ENCODE measurements around the gene SLC12A8. TPM values are rescaled to one million over a fixed set of nuclear protein-coding genes. Genes with fewer than 3 reads are reported as not detected.
A peak's percentile ranks its signal among the peaks of the same experiment; 100 is the strongest.

The SLC12A8 gene
- total and polyA plus RNA-seq, 10 of the 15 experiments (the other 5 are each of a cell fraction or from before 2014, with no cell fraction given): 2.5 to 71.6 (median 50.1) TPM

- Histone ChIP-seq H3K9ac (ENCODE audit: control insufficient read depth, insufficient read depth, low read length) (no peak overlapping the region), H3K27me3 (replicated peaks in 1 of 2; ENCODE audit: control insufficient read depth in 2 of 2, insufficient read depth in 2 of 2, low read length in 1 of 2) (no peaks in the 10 kb centered on the region), H3K9me3 (replicated peaks; ENCODE audit: control insufficient read depth, insufficient read depth, low read length) (no peaks in the 10 kb centered on the region), H3K4me2 (ENCODE audit: control insufficient read depth, insufficient read depth) (no peak overlapping the region; the same call in 1 of the 2 replicates), H3K4me3 (no peak overlapping the region), H3K79me2 (ENCODE audit: control insufficient read depth, insufficient read depth, low read length) (no peaks in the 10 kb centered on the region), H2AFZ (ENCODE audit: control insufficient read depth, low read depth, low read length) (no peak overlapping the region; the same call in 1 of the 2 replicates), H3K4me1 (ENCODE audit: control insufficient read depth, insufficient read depth, low read length) (peaks cover 60% of the 10 kb centered on the region), H3K36me3 (ENCODE audit: control insufficient read depth in 2 of 2, insufficient read depth in 2 of 2, low read length in 1 of 2) (no peaks in the 10 kb centered on the region), H4K20me1 (ENCODE audit: control insufficient read depth, insufficient read depth) (no peaks in the 10 kb centered on the region), H3K27ac (ENCODE audit: control insufficient read depth, insufficient read depth) (peak overlapping the region; percentile 20; the same call in 1 of the 2 replicates)
- FAIRE-seq (no peak), DNase-seq (ENCODE audit: low read depth, low spot score) (no peak), ATAC-seq (no peak)
- no TSS peak for BruUV-seq (replicated peaks)
- intact Hi-C loops (cut with micrococcal nuclease; ENCODE audit: unreplicated experiment) (no loop called here), in situ Hi-C loops (cut with MboI) (no loop called here)
- no peak for TF ChIP-seq ASH2L (IDR thresholded peaks at IDR 0.05; ENCODE audit: borderline replicate concordance, low read depth)
- no peak for TF ChIP-seq KLF5 (IDR thresholded peaks at IDR 0.05; ENCODE audit: partially characterized antibody)
- no peak for TF ChIP-seq SMAD1 (IDR thresholded peaks at IDR 0.05; ENCODE audit: low read depth, partially characterized antibody)
- no peak for TF ChIP-seq FOXM1 (IDR thresholded peaks at IDR 0.05; ENCODE audit: low read depth, low read length)
- TF ChIP-seq TBL1XR1 (IDR thresholded peaks at IDR 0.05; ENCODE audit: low read depth, low read length): no peak
- no peak for TF ChIP-seq PBX3 (IDR thresholded peaks at IDR 0.05; ENCODE audit: insufficient replicate concordance, low read depth, low read length)
- no peak for TF ChIP-seq SPI1 (IDR thresholded peaks at IDR 0.05; ENCODE audit: borderline replicate concordance, insufficient read depth, low read depth, low read length)
- RAD21 ChIA-PET (ENCODE audit: unreplicated experiment): interaction anchor here (1.1 to 2.1 kb wide), 5 partner anchors 8 to 97 kb away, joined by 3 to 7 read pairs (median 5); no protein-coding TSS in a partner anchor
- POLR2A ChIA-PET: no interaction called here
- SMC1A ChIA-PET (ENCODE audit: uncharacterized antibody, unreplicated experiment): interaction anchor here (0.9 to 2.3 kb wide), 8 partner anchors 19 to 216 kb away, joined by 3 to 7 read pairs (median 4); no protein-coding TSS in a partner anchor
- CTCF ChIA-PET: interaction anchor here (1.1 to 2.1 kb wide), 8 partner anchors 15 to 289 kb away, joined by 3 to 10 read pairs (median 4); no protein-coding TSS in a partner anchor
Observed at GRCh38 chr3:125149462-125149861, 63.1 kb downstream of the SLC12A8 start.
